Mucosa of descending colon (tissue), 3 donors: ENCODE measurements around the gene PLEKHG5. TPM values are rescaled to one million over a fixed set of nuclear protein-coding genes. Genes with fewer than 3 reads are reported as not detected.

ENCODE experiments used
- ATAC-seq: fragments of 200-7000 bp; cut with Tn5 transposase; one replicate; pipeline ENCODE4 v1.9.1; 2020; ENCODE audit warnings: mild to moderate bottlenecking, moderate library complexity
- DNase-seq, 3 donors: peaks; one replicate each; pipeline ENCODE4 v3.0.0-alpha.2; 2020
- H3K36me3 ChIP-seq: fragments of 200-600 bp; one replicate; pipeline ENCODE4 v1.8.0; 2021; ENCODE audit warnings: low read depth, mild to moderate bottlenecking
- H3K4me1 ChIP-seq: fragments of 200-600 bp; one replicate; pipeline ENCODE4 v1.8.0; 2021; ENCODE audit warnings: low read depth, mild to moderate bottlenecking
- H3K4me3 ChIP-seq: fragments of 200-600 bp; one replicate; pipeline ENCODE4 v1.8.0; 2021; ENCODE audit warnings: mild to moderate bottlenecking
- H3K9me3 ChIP-seq: fragments of 200-600 bp; one replicate; pipeline ENCODE4 v1.8.0; 2021; ENCODE audit warnings: mild to moderate bottlenecking
- CTCF ChIP-seq: fragments of 200-600 bp; IDR thresholded peaks from one replicate; pipeline ENCODE4 v1.8.0; 2022; ENCODE audit warnings: antibody characterized with exemption, mild to moderate bottlenecking
- intact Hi-C, 2 donors: fragments of 100-400 bp; cut with DNase I in 1 of 2; cut with micrococcal nuclease in 1 of 2; formaldehyde crosslinking; loops; one replicate each; pipeline versions ENCODE4 v1.11.0 to v1.11.1; 2022; cut with DNase I, micrococcal nuclease
- total RNA-seq, 3 donors: library from RNA; stranded (reverse); fragmentation: NEBNext Ultra II Directional in 2 of 3; extraction: Animal tissue kit (Norgen Biotek cat#: 25700) in 2 of 3; gene quantifications; one replicate each; pipeline versions ENCODE4 v1.2.1 to v1.2.4, GENCODE V29; 2021 to 2023
- donor health status: DM: no; HTN: no; CAD: no; lungs with moderate emphysema.
- donor health status: DM: no; HTN: no; CAD: no.
- donor health status: DM: no; HTN: yes; CAD: no.

PLEKHG5 gene
- total RNA-seq, 3 donors from 2014 or later, result 20.1 to 32.9 (median 20.2) TPM

GRCh38 chr1:6503884-6504602 lies 12.6 kb upstream of the PLEKHG5 start:
- intact Hi-C loops, result no loop called here
- H3K4me3 ChIP-seq, result no peak overlapping the region
- no peak for TF ChIP-seq CTCF
- no peak for ATAC-seq
- H3K4me1 ChIP-seq, result peaks cover 5% of the 10 kb centered on the region
- DNase-seq, result no peak
- H3K36me3 ChIP-seq, result no peaks in the 10 kb centered on the region
- no peaks in the 10 kb centered on the region for H3K9me3 ChIP-seq

GRCh38 chr1:6502000-6502891 lies 10.8 kb upstream of the PLEKHG5 start:
- intact Hi-C loops, result no loop called here
- Histone ChIP-seq H3K4me1 (peaks cover 11% of the 10 kb centered on the region), H3K9me3 (no peaks in the 10 kb centered on the region), H3K36me3 (no peaks in the 10 kb centered on the region), H3K4me3 (no peak overlapping the region)
- no peak for TF ChIP-seq CTCF
- ATAC-seq (peak; percentile 42), DNase-seq (peak; percentile 39 to 71 (median 62))

- intact Hi-C loops, result no loop called here
- Histone ChIP-seq H3K36me3 (no peaks in the 10 kb centered on the region), H3K9me3 (no peaks in the 10 kb centered on the region), H3K4me1 (peaks cover 18% of the 10 kb centered on the region), H3K4me3 (no peak overlapping the region)
- ATAC-seq (no peak), DNase-seq (no peak)
- no peak for TF ChIP-seq CTCF
Measured at GRCh38 chr1:6501279-6501813, 9.9 kb upstream of the PLEKHG5 start.

GRCh38 chr1:6500544-6501278 lies 9.2 kb upstream of the PLEKHG5 start:
- Histone ChIP-seq H3K4me1 (peaks cover 21% of the 10 kb centered on the region), H3K36me3 (no peaks in the 10 kb centered on the region), H3K4me3 (no peak overlapping the region), H3K9me3 (no peaks in the 10 kb centered on the region)
- no peak for TF ChIP-seq CTCF
- ATAC-seq (no peak), DNase-seq (peak in 1 of 3 donors; percentile 48)
- intact Hi-C loops, result no loop called here

- ATAC-seq, result no peak
- Histone ChIP-seq H3K9me3 (no peaks in the 10 kb centered on the region), H3K4me3 (no peak overlapping the region), H3K4me1 (peaks cover 21% of the 10 kb centered on the region), H3K36me3 (no peaks in the 10 kb centered on the region)
- no peak for TF ChIP-seq CTCF
- DNase-seq, result no peak
- intact Hi-C loops, result no loop called here
Measured at GRCh38 chr1:6499296-6499695, 7.8 kb upstream of the PLEKHG5 start.
